C4-2B (cell line): ENCODE measurements around the gene ZNF446.
"Not testable (repeated sequence)": the region's sequence is repeated elsewhere in the genome, so short reads cannot be mapped to it uniquely, and the experiment has no call there.

Source experiments
- H3K27ac ChIP-seq: fragments of 450-650 bp; 2 replicates; pipeline ENCODE4 v1.5.1; 2017
- ZFX ChIP-seq: fragments of 450-650 bp; IDR thresholded peaks from 2 replicates; pipeline ENCODE4 v1.6.1; 2017
- TF ChIP-seq, protein P1 (sequence below): fragments of 450-650 bp; conservative IDR thresholded peaks from 2 replicates; pipeline ENCODE4 v1.5.1; 2017; ENCODE audit warnings: mild to moderate bottlenecking

ZNF446 gene

DNA sequence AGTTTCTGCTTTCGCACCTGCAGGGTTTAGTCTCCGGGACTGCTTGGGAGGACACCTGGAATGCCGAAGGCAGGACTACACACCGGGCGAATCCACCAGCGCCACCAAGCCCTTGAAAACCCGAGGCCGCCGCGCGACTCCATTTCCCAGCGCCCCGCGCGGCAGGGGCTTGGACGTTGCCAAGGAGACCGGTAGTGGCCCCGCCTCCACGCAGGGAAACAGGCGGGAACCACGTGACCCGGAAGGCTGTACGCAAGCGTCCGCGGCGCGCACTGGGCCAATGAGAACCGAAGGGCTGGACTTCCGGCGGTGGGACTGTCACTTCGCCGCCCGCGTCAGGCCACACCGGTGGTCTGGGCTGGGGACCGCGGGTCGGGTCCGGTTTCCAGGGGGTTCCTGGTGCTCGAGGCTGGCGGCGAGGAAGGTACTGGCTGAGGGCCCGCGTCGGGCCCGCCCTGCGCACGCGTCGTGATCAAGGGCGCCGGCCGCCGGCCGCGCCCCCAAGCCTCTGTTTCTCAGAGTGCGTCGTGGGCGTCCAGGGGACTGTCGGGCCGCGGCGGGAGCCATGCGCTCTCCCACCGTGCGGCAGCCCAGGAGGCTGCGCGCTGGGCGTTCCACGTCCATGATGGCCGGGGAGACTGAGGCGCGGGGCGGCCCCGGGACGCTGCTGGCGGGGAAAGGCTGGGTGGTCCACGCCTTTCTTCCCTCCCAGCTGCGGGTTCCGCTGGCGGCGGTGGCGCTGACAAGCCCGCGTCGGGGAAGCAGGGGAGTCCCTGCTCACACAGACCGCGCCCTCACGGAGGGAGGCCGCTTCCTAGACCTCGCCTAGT, 9.2 kb upstream of the ZNF446 start, which contains the start of gene ZNF324:
ZNF324 (plus strand) TSS at position 321 of the 830 bp plus-strand sequence. CDS start 2,106 bp downstream, outside the sequence.
- TF ChIP-seq, protein P1, sequence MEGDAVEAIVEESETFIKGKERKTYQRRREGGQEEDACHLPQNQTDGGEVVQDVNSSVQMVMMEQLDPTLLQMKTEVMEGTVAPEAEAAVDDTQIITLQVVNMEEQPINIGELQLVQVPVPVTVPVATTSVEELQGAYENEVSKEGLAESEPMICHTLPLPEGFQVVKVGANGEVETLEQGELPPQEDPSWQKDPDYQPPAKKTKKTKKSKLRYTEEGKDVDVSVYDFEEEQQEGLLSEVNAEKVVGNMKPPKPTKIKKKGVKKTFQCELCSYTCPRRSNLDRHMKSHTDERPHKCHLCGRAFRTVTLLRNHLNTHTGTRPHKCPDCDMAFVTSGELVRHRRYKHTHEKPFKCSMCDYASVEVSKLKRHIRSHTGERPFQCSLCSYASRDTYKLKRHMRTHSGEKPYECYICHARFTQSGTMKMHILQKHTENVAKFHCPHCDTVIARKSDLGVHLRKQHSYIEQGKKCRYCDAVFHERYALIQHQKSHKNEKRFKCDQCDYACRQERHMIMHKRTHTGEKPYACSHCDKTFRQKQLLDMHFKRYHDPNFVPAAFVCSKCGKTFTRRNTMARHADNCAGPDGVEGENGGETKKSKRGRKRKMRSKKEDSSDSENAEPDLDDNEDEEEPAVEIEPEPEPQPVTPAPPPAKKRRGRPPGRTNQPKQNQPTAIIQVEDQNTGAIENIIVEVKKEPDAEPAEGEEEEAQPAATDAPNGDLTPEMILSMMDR, result no peak
- TF ChIP-seq ZFX, result peak; percentile 34; the same call in 1 of the 2 replicates
- peak within 1 kb of the TSS; percentile 72 for H3K27ac ChIP-seq

DNA sequence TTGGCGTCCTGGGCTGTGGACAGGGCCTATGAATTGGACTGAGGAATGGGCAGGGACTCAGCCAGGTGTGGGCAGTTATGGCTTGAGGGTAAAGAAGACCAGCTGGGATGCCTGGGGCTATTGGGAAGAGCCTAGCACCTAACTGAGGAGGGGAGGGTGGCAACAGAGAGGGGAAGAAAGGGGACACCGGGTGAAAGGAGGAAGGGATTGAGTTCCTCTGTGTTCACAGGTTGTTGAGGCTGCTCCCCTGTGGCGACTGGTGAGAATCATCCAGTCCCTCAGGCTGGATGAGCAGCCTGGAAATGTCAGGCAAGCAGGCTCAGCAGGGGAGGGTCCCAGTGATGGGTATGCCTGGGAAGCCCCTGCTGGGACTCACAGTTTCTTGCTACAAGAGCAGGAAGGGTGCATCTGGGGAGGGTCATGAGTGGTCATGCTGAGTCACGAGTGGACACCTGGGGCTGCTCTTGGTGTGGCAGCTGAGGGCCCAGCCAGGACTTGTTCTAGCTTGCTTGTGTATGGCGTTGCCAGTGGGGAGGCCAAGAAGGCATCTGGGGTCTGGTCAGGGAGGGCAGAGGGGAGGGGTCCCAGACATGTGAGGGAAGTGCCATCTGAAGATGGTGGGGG, 7.8 kb upstream of the ZNF446 start:
- no peak overlapping the region for H3K27ac ChIP-seq
- no peak for TF ChIP-seq ZFX
- TF ChIP-seq, protein P1, result no peak

DNA sequence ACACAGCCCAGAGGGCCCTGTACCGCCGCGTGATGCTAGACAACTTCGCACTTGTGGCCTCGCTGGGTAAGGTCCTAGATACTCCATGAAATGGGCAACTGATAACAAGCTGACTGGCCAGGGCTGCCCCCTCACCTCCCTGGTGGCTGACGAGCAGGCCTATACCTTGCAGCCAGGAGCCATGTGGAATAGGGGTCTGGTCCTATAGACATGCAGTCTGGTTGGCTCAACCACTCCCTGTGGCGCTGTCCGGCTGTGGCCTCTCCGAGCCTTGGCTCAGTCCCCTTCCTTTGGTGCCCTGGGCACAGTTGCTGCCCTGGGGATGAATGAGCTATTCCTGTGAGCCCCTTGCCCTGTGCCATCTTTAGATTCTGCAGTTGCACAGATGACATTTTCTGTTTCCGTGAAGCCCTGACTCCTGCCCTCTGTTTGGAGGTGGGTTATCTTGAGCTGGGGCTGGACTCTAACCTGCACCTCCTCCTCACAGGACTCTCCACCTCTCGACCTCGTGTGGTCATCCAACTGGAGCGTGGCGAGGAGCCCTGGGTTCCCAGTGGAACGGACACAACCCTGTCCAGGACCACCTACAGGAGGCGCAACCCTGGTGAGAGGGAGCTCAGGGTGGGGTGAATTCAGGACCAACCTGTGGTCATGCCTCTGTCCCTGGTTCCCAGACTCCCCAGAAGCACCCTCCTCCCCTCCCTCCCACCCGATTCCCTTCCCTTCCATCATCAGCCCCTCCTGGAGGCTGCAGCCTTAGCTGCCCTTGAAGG, 6.7 kb upstream of the ZNF446 start:
- TF ChIP-seq, protein P1, result no peak
- no peak for TF ChIP-seq ZFX
- H3K27ac ChIP-seq, result no peak overlapping the region

DNA sequence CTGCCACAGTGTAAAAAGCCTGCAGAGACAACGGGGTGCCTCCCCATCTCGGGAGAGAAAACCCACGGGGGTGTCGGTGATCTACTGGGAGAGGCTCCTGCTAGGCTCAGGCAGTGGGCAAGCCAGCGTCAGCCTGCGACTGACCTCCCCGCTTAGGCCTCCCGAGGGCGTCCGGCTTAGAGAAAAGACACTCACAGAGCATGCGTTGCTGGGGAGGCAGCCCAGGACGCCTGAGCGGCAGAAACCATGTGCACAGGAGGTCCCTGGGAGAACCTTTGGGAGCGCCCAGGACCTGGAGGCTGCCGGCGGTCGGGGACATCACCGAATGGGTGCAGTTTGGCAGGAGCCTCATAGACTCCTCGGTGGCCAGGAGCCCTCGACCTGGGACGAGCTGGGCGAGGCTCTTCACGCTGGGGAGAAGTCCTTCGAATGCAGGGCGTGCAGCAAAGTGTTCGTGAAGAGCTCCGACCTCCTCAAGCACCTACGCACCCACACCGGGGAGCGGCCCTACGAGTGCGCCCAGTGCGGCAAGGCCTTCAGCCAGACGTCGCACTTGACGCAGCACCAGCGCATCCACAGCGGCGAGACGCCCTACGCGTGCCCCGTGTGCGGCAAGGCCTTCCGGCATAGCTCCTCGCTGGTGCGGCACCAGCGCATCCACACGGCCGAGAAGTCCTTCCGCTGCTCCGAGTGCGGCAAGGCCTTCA, 5.2 kb upstream of the ZNF446 start:
- not testable (repeated sequence) for H3K27ac ChIP-seq

DNA sequence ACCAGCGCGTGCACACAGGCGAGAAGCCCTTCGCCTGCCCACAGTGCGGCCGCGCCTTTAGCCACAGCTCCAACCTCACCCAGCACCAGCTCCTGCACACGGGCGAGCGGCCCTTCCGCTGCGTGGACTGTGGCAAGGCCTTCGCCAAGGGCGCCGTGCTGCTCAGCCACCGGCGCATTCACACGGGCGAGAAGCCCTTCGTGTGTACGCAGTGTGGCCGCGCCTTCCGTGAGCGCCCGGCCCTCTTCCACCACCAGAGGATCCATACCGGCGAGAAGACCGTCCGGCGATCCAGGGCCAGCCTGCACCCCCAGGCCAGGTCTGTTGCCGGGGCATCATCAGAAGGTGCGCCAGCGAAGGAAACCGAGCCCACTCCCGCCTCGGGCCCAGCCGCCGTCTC, 4.4 kb upstream of the ZNF446 start:
- TF ChIP-seq, protein P1, result no peak
- no peak for TF ChIP-seq ZFX
- no peak overlapping the region for H3K27ac ChIP-seq

DNA sequence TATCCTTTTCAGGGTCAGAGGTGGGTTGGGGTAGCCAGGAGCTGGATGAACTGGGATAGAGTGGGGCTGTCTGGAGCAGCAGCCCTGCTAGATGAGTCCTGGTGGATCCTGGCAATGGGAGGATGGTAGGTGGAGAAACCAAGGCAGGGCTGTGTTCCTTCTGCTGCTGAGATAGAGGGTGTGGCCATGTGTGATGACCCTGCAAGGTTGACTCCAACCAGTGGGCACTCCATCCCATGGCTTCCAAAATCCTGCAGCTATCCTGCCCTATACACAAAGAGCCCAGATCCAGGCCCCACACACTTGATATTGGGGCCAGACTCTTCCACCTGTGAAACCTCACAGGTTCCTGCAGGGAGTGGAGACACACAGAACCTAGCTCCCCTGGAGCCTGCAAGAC, 2.4 kb upstream of the ZNF446 start:
- no peak overlapping the region for H3K27ac ChIP-seq
- no peak for TF ChIP-seq ZFX
- TF ChIP-seq, protein P1, result no peak

DNA sequence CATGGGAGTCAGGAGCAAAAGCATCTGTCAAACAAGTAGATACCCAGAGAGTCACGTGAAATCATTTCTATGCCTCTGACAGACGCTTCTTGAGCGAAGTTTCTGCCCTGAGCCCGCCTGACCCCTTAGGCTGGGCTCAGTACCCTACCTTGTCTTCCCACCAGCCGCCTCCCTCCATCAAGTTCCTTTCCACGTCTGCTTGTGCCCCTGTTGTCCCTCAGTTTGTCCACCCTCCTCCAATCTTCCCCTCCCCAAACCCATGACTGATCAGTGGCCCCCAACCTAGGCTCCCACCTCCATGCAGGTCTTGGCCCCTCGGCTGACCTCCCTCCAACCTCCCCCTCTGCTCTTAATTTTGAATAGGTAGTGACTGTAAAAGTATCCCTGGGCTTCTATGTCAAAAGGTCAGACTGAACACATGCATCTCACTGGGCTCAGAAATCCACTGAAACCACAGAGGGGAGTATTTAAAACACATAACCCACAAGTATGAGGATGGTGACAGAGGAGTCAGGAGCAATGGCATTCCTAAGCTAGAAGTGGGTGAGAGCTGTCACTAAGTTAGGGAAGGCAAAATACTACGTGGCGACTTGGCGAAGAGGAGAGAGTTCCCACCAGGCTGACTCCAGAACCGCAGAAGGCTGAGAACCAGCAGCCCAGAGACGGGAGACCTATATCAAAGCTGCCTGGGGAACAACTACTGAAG, 1.7 kb upstream of the ZNF446 start:
- TF ChIP-seq ZFX, result no peak
- TF ChIP-seq, protein P1, result no peak
- H3K27ac ChIP-seq, result peak overlapping the region; percentile 89
